ENCODE measurements around the gene SDC3. TPM values are rescaled to one million over a fixed set of nuclear protein-coding genes. Genes with fewer than 3 reads are reported as not detected.

The SDC3 gene
- total and polyA plus RNA-seq, 2 donors (not counting 1 experiment from before 2014, with no cell fraction given), result 0.30 to 4.6 TPM

GRCh38 chr1:30898031-30898815 lies 10.3 kb downstream of the SDC3 start:
- Mint-ChIP-seq H3K27me3 (peaks cover 30% of the 10 kb centered on the region), H3K27ac (no peak overlapping the region), H3K4me3 (no peak overlapping the region), H3K4me1 (peaks cover 14% of the 10 kb centered on the region), H3K9me3 (ENCODE audit: insufficient read depth) (no peaks in the 10 kb centered on the region)
- ChIA-PET CTCF (interaction anchor here (2.1 kb wide), 2 partner anchors 13 to 96 kb away, joined by 7 to 9 read pairs; no protein-coding TSS in a partner anchor), POLR2A (interaction anchor here (1.0 kb wide), 1 partner anchor 167 kb away, joined by 3 read pairs; no protein-coding TSS in a partner anchor)
- Histone ChIP-seq H3K4me3 (ENCODE audit: control extremely low read depth in 1 of 5, extremely low read depth in 1 of 5, insufficient read depth in 1 of 5, low read depth in 2 of 5, low read length in 4 of 5) (no peak overlapping the region), H4K20me1 (ENCODE audit: control insufficient read depth, insufficient read depth, low read length, poor library complexity, severe bottlenecking) (no peaks in the 10 kb centered on the region), H3K4me1 (ENCODE audit: control insufficient read depth in 2 of 2, insufficient read depth in 2 of 2, low read length in 2 of 2) (peaks cover 8 to 10% of the 10 kb centered on the region in 2 donors), H3K9me3 (ENCODE audit: control extremely low read depth in 1 of 3, control insufficient read depth in 2 of 3, insufficient read depth in 1 of 3, low read length in 2 of 3) (peaks cover 0 to 3% (median 0%) of the 10 kb centered on the region in 3 donors), H3K36me3 (replicated peaks in 1 of 2; ENCODE audit: control extremely low read depth in 1 of 2, control insufficient read depth in 1 of 2, extremely low read depth in 1 of 2, insufficient read depth in 2 of 2, low read length in 1 of 2) (no peaks in the 10 kb centered on the region), H3K27me3 (replicated peaks in 1 of 4; ENCODE audit: control extremely low read depth in 1 of 4, control insufficient read depth in 3 of 4, insufficient read depth in 4 of 4, low read length in 3 of 4) (peaks cover 0 to 19% (median 8%) of the 10 kb centered on the region in 4 experiments), H3K79me2 (ENCODE audit: control insufficient read depth, insufficient read depth, low read length) (no peaks in the 10 kb centered on the region), H3K9ac (ENCODE audit: low read length) (no peak overlapping the region), H3K27ac (ENCODE audit: low read length in 2 of 2) (no peak overlapping the region), H2AFZ (ENCODE audit: insufficient read depth, low read depth, low read length, poor library complexity, severe bottlenecking) (no peak overlapping the region), H3K4me2 (replicated peaks; ENCODE audit: low read depth, low read length, poor library complexity, severe bottlenecking) (peak overlapping the region; percentile 18)
- ATAC-seq (ENCODE audit: low read depth), result no peak
- TF ChIP-seq, protein P1, sequence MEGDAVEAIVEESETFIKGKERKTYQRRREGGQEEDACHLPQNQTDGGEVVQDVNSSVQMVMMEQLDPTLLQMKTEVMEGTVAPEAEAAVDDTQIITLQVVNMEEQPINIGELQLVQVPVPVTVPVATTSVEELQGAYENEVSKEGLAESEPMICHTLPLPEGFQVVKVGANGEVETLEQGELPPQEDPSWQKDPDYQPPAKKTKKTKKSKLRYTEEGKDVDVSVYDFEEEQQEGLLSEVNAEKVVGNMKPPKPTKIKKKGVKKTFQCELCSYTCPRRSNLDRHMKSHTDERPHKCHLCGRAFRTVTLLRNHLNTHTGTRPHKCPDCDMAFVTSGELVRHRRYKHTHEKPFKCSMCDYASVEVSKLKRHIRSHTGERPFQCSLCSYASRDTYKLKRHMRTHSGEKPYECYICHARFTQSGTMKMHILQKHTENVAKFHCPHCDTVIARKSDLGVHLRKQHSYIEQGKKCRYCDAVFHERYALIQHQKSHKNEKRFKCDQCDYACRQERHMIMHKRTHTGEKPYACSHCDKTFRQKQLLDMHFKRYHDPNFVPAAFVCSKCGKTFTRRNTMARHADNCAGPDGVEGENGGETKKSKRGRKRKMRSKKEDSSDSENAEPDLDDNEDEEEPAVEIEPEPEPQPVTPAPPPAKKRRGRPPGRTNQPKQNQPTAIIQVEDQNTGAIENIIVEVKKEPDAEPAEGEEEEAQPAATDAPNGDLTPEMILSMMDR (IDR thresholded peaks at IDR 0.05), result no peak
- no peak for TF ChIP-seq EZH2 (IDR thresholded peaks at IDR 0.05; ENCODE audit: borderline replicate concordance, insufficient read depth, low read depth, low read length, poor library complexity, severe bottlenecking)
- 95% methylated on average over 8 of the region's 10 CpGs for WGBS (ENCODE audit: insufficient coverage)
- intact Hi-C loops (cut with micrococcal nuclease), result no loop called here
- DNase-seq, result no peak

- WGBS (ENCODE audit: insufficient coverage), result 92% methylated on average over 2 of the region's 2 CpGs
- H3K4me1 ChIP-seq (ENCODE audit: control insufficient read depth in 2 of 2, insufficient read depth in 2 of 2, low read length in 2 of 2), result peaks cover 12 to 14% of the 10 kb centered on the region in 2 donors
- H3K36me3 ChIP-seq (replicated peaks in 1 of 2; ENCODE audit: control extremely low read depth in 1 of 2, control insufficient read depth in 1 of 2, extremely low read depth in 1 of 2, insufficient read depth in 2 of 2, low read length in 1 of 2), result no peaks in the 10 kb centered on the region
- H3K79me2 ChIP-seq (ENCODE audit: control insufficient read depth, insufficient read depth, low read length), result no peaks in the 10 kb centered on the region
- H3K27ac Mint-ChIP-seq, result no peak overlapping the region
- H4K20me1 ChIP-seq (ENCODE audit: control insufficient read depth, insufficient read depth, low read length, poor library complexity, severe bottlenecking), result no peaks in the 10 kb centered on the region
- H3K9me3 Mint-ChIP-seq (ENCODE audit: insufficient read depth), result no peaks in the 10 kb centered on the region
- no peak overlapping the region for H2AFZ ChIP-seq (ENCODE audit: insufficient read depth, low read depth, low read length, poor library complexity, severe bottlenecking)
- peaks cover 16% of the 10 kb centered on the region for H3K4me1 Mint-ChIP-seq
- H3K4me3 ChIP-seq (ENCODE audit: control extremely low read depth in 1 of 5, extremely low read depth in 1 of 5, insufficient read depth in 1 of 5, low read depth in 2 of 5, low read length in 4 of 5), result no peak overlapping the region
- peaks cover 30% of the 10 kb centered on the region for H3K27me3 Mint-ChIP-seq
- H3K27me3 ChIP-seq (replicated peaks in 1 of 4; ENCODE audit: control extremely low read depth in 1 of 4, control insufficient read depth in 3 of 4, insufficient read depth in 4 of 4, low read length in 3 of 4), result peaks cover 0 to 20% (median 11%) of the 10 kb centered on the region in 4 experiments
- intact Hi-C loops (cut with micrococcal nuclease), result no loop called here
- ATAC-seq (ENCODE audit: low read depth) (no peak), DNase-seq (no peak)
- no peak overlapping the region for H3K9ac ChIP-seq (ENCODE audit: low read length)
- no peak overlapping the region for H3K4me3 Mint-ChIP-seq
- H3K9me3 ChIP-seq (ENCODE audit: control extremely low read depth in 1 of 3, control insufficient read depth in 2 of 3, insufficient read depth in 1 of 3, low read length in 2 of 3), result peaks cover 0 to 3% (median 0%) of the 10 kb centered on the region in 3 donors
- CTCF ChIA-PET, result interaction anchor here (2.1 kb wide), 1 partner anchor 95 kb away, joined by 9 read pairs; no protein-coding TSS in a partner anchor
- no peak overlapping the region for H3K27ac ChIP-seq (ENCODE audit: low read length in 2 of 2)
- POLR2A ChIA-PET, result no interaction called here
- H3K4me2 ChIP-seq (replicated peaks; ENCODE audit: low read depth, low read length, poor library complexity, severe bottlenecking), result no peak overlapping the region
- TF ChIP-seq, protein P1 (IDR thresholded peaks at IDR 0.05), result no peak
Observed at GRCh38 chr1:30896905-30897304, 11.7 kb downstream of the SDC3 start.

All from B cell (primary cell).